ENCODE results near the gene STX16. TPM values are rescaled to one million over a fixed set of nuclear protein-coding genes. Genes with fewer than 3 reads are reported as not detected.

Gene STX16
- total RNA-seq, 1 donor: 52.8 TPM

DNA sequence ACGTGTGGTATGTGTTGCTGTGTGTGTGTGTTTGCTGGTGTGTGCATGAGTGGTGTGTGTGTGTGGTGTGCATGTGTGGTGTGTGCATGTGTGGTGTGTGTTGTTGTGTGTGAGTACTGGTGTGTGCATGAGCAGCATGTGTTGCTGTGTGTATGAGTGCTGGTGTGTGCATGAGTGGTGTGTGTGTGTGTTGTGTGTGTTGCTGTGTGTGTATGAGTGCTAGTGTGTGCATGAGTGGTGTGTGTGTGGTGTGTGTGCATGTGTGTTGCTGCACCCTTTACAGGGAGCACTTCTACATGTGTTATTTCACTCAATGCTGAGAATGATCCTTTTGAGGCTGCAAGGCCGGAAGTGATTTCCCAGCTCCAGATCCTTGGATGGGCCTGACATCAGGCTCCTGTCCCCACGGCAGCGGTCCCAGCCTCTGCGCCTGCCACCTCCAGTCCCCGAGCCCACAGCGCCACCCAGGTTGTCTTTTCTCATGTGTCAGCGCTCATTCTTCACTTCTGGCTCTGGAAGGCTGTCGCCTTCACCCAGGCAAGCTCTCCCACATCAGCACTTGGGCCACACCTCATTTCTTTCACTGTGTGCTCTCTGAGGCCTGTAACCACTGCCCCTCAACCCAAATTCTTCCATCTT is 44.1 kb downstream of the STX16 start:
- DNase-seq (ENCODE audit: low read depth in 2 of 3, low spot score in 2 of 3): no peak

DNA sequence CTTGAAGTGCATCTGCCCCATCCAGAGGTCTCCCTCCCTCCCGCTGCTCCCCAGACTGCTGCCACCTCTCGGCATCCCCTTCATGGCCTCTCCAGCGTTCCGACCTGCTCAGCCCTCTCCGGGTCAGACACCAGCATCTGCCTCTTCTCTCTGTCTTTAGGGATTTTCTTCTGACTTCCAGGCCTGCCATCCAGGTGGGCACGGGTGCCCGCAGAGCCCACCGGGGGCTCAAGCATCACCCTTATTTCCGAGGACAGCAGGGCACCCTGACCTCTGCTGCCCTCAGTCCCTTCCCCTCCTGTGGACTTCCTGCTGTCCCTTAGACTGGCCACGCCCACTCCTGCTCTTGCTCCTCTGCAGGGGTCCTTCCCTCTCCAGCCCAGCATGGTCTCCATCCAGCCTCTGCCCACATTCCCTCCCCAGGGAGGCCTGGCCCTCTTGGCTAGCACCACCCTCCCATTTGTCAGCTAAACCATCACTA is 44.9 kb downstream of the STX16 start:
- no peak for DNase-seq (ENCODE audit: low read depth in 2 of 3, low spot score in 2 of 3)

DNA sequence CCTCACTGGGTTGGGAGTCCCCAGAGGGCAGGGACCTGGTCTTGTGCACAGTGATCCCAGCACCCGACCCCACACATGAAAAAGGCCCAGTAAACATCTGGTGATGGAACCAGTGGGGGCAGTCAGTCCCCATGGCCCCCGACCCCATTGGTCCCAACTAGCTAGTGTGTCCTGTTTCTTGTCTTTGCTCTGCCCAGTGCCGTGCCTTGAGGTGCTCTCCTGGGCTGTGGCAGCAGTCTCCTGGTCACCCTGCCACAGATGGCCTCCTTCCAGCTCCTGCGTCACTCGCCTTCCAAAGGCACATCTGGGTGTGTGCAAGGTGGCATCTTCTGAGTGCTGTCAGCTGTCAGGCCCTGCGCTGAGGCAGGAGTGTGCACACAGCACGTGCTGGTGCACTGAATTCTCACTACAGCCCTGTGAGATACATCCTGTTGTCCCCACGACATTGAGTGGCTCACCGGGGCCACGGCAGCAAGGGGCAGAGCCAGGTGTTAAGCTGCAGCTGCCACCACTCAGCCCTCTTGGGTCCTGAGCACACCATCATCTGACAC is 45.4 kb downstream of the STX16 start:
- DNase-seq (ENCODE audit: low read depth in 2 of 3, low spot score in 2 of 3): no peak

DNA sequence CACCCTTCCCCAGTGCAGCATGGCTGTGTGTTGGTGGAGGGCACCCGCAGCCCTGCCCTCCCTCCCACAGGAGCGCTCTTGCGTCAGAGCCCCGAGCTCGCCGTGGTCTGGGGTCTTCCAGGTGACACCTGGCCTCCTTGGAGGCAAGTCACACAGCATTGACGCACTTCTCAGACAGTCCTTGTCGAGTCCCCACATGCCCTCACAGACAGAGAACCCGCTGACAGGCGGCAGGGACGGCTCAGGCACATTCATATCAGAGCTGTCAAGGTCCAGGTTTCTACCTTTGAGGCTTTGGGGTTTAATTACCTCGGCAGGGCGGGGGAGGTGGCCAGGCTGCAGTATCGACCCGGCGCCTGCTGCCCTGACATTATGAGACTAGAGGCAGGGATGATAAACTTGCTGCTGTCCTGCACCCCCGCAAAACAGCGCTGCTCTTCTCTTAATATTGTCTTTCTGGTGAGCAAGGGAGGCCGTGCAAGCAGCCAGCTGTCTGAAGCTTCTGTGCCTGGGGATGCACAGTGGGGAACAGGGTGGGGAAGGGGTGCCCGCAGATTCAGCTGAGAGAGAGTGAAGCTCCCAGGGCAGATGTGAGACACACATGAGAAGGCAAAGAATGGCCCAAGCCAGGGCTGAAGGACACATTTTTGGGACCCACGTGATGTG is 46.3 kb downstream of the STX16 start:
- DNase-seq (ENCODE audit: low read depth in 2 of 3, low spot score in 2 of 3): no peak

DNA sequence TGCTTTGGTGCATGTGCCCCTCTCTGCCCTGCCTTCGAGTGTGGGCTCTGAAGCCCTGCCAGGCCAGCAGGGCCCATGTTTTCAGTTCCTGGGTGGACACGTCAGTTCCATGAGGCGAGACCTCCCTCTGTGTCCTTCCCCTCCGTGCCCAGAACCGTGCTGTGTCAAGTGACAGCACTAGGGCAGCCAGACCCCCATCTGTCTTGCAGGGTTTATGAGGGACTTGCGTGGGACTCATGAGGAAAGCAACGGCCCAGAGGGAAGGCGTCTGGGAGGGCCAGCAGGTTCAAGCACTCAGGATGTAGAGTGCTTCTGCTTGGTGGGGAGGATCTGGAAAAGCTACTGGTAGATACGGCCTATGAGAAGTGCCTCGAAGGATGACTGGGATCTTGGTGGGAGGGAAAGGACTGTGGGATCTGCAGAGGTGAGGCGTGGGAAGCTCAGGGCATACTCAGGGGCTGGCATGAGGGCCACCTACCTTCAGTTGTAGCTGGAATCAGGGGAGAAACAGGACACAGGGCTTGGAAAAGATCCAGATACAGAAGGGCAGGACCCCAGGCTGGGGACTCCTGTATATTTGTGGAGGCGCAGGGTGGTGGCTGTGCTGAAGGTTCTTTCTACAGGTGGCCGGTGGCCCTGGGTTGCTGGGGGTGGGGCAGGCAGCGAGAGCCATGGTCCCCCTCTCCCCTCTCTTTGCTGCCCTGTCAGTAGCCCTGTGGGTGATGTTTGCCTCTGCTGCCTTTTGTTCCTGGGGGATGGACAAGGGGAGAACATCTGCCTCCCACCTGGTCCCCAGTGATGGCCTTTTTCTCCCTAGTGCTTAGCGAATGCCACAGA is 47.0 kb downstream of the STX16 start:
- DNase-seq (ENCODE audit: low read depth in 2 of 3, low spot score in 2 of 3): no peak

DNA sequence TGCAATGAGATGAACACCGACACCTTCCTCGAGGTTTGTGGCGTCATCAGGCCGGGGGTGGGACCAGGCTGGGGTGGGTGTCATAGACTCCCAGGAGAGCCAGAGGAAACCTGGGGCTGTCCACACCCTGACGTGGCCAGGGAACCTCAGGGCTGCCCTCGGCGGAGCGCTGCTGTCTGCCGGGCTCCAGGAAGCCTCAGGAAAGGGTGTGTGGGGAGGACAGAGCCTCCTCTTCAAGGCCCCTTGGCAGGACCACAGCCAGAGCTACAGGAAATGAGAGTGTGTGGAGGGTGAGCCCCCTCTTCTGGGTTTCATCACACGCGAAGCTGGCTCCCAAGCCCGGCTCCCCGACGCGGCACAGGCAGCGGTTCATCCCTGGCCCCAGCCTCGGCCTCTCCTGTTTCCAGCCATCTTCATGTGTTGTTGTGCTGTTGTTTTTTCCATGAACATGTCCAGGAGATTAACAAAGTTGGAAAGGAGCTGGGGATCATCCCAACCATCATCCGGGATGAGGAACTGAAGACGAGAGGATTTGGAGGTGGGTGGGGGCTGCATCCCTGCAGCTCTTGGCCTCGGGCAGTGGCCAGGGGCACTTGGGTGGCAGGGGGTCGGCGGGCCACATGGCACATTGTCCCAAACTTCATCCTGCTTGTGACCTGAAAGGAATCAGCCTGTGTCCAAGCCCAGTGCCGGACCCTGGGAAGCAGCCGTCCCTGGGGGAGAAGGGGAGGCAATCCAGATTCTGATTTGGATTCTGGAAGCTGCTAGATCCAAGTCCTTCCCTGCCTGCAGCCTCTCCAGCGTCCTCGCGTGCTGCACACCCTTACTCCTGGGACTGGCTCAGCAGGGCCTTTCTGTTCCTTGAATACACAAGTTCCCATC is 47.9 kb downstream of the STX16 start:
- DNase-seq (ENCODE audit: low read depth in 2 of 3, low spot score in 2 of 3): no peak

DNA sequence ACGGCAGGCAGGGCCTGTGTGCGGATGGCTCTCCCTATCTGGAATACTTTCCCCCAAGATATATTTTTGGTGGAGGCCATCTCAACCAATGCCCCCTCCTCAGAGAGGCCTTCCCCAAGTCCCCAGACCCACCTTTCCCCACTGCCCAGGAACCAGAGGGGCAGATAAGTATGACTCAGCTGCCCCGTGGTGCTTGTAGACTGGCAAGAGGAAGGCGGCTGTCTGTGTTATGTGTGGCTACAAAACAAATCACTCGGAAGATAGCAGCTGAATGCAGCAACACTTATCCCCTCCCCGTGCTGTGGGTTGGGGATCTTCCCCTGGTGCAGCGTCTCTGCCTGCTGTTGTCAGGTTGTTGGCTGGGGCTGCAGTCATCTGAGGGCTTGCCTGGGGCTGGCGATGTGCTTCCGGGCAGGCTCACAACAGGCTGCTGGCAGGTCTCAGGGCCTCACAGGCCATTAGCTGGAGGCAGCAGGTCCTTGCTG is 48.6 kb downstream of the STX16 start:
- no peak for DNase-seq (ENCODE audit: low read depth in 2 of 3, low spot score in 2 of 3)

DNA sequence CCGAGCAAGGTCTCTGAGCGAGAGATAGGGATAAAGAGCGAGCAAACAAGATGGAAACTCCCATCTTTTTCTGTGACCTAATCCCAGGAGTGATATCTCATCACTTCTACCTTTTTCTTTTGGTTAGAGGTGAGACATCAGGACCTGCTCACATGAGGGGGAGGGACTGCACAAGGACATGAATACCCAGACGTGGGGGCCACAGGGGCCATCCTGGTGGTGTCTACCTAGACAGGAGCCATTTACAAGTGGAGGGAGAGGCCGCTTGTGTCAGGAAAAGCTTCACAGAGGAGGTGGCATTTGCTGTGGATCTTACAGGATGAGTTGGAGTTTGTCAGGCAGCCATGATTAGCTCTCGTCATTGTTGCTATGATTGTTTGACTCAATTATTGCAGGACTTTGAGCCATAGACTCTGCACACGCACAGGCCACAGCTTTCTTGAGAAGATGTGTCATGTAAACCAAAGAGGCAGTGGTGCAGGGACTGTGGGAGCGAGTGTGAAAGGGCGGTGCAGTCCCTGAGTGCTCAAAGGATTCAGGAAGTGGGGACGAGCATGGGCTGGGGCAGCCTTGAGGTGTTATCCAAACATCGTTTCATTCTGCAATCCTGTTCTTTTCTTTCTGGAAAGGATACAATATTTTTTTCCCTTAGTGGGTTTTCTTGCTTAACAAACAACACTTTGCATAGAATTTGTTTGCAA is 49.2 kb downstream of the STX16 start:
- DNase-seq (ENCODE audit: low read depth in 2 of 3, low spot score in 2 of 3): no peak

DNA sequence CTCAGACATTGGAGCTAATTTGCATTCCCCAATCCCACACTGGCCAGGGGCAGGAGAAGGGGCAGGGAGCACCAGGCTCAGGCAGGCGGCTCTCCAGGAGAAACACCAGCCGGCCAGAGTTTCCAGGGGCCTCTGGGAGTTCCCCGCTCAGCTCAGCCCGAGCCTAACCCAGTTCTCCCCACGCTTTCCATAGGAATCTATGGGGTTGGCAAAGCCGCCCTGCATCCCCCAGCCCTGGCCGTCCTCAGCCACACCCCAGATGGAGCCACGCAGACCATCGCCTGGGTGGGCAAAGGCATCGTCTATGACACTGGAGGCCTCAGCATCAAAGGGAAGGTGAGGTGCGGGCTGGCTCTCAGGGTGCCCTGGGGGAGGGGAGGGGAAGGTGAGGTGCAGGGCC is 49.7 kb downstream of the STX16 start:
- no peak for DNase-seq (ENCODE audit: low read depth in 2 of 3, low spot score in 2 of 3)

DNA sequence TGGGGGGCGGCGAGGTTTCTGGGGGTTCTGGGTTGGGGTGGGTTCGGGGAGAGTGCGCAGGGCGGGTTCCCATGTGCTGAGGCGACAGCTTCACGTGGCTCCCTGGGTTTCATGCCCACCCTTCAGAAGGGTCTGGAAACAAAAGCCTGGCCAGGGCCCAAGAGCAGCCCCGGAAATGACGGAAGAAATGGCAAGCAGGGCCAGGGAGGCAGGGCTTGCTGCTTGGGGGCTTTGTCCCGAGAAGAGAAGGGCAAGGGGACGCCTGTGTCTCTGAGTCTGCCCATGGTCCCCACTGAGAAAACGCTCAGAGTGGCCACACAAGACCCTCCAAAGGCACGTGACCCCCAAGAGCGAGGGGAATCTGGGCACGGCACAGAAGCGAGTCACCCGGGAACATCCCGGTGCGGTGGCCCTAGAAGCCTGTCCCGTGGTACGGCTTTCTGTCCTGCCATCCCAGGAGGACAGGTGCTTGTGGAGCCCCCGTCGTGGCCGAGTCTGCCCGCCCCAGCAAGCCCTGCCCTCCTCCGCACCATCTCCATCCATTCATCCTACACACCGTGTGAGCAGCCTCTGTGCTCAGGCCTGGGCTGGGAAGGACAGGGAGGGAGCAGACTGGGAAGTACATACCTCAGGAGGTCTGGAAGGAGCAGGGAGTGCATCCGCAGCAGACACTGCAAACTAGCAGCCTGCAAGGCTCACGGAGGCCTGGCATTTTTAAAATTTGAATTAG is 50.5 kb downstream of the STX16 start:
- DNase-seq (ENCODE audit: low read depth in 2 of 3, low spot score in 2 of 3): no peak

DNA sequence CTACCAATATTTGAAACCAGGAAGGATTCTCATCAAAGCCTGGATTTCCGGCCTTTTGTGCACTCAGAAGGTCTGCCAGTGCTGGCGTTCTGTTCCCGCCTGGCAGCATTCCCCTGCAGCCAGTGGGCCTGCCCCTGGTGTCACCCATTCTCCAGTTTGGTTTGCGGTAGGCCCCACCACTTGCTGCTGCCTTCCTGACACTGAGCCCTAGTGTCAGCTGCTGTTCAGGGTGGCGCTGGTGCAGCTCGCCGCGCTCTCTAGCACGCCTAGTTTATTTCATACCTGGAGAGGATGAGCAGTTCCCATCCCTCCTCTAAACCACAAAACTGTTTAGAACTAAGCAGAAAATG is 51.1 kb downstream of the STX16 start:
- no peak for DNase-seq (ENCODE audit: low read depth in 2 of 3, low spot score in 2 of 3)

DNA sequence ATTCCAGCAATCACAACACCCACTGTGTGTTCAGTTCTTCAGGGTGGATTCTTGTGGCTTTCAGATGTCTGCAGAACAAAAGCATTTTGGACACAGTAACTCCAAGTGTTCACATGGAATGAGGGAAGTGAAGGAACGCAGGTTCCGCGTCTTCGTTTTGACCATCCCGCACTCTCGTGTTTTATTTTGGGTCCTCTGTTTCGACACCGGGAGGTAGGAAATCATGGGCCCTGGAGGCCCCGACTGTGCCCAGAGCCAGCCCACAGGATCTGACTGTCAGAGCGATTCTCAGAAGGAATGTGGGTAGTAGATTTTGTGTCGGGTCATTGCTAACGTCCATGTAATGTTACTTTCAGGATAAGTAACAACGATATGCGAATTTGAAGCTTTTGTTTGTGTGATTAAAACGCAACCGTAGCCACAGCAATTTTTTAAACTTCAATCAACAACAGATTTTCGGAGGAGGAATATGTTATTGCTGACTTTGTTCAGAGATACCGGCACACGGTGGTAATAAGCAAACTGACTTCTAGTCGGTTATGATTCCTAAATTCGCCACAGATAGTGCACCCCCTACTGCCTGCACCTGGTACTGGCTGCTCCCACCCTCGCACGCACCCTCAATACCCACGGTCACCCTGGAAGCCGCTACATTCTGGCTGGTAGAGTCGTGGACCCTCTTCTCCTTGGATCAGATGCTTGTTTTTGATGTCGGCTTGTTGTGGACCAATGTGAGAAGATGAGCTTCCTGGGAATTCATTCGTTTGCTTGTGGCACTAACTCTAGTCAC is 52.0 kb downstream of the STX16 start:
- no peak for DNase-seq (ENCODE audit: low read depth in 2 of 3, low spot score in 2 of 3)

DNA sequence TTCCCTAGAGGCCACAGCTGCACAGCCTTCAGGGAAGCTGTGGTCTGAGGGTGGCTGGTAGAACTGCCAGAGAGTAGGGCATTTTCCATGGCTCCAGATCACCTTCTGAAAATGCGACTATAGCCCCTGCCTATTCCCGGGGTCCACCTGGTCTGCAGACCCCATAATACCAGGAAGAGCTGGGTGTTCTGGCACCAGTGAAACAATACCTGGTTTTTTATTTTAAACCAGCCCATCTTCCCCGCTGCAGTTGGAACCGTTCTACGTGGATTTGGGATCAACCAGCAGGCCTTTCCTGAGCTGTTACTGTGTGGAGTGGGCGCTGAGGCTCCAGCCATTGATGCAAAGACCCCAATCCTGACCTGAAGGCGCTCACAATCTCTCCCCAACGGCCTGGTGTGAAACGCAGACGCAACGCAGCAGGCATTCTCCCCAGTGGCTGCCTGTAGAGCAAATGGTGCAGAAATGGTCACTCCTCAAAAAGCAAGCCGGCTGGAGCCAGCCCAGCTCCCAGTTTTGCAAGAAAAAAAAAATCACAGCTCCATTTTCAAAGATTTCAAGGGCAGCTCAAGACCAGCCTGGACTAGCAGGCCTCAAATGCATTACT is 52.8 kb downstream of the STX16 start:
- no peak for DNase-seq (ENCODE audit: low read depth in 2 of 3, low spot score in 2 of 3)

DNA sequence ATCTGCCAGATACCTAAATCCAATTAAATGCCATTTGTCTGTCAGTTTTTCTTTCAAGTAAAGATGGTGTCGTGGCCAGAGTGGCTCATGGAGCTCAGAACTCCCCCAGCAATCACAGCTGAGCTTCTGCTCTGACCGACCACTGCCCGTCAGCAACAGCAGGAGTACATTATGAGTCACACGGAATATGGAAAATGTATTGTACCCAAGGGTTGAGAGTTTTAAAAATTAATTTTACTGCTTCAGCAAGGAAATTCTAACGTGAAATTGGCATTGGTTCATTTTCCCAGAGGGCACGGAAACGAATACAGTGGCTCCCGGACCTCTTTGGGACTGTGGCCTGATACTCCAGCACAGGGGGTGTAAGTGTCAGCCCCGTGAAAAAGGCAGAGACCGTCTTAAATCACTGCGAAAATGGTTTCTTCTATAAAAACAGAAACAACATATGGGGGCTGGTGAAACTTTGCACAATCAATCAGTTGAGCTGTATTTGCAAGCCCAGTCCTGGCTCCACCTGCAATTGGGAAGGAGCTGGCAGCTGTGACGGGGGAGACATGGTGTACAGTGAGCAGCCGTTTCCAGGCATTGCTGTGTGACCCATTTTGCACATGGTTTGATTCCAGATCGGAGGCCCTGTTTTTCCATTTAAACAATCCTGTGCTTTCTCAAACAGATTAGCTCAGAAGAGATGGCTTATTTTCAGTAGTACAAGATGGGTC is 54.3 kb downstream of the STX16 start:
- no peak for DNase-seq (ENCODE audit: low read depth in 2 of 3, low spot score in 2 of 3)

DNA sequence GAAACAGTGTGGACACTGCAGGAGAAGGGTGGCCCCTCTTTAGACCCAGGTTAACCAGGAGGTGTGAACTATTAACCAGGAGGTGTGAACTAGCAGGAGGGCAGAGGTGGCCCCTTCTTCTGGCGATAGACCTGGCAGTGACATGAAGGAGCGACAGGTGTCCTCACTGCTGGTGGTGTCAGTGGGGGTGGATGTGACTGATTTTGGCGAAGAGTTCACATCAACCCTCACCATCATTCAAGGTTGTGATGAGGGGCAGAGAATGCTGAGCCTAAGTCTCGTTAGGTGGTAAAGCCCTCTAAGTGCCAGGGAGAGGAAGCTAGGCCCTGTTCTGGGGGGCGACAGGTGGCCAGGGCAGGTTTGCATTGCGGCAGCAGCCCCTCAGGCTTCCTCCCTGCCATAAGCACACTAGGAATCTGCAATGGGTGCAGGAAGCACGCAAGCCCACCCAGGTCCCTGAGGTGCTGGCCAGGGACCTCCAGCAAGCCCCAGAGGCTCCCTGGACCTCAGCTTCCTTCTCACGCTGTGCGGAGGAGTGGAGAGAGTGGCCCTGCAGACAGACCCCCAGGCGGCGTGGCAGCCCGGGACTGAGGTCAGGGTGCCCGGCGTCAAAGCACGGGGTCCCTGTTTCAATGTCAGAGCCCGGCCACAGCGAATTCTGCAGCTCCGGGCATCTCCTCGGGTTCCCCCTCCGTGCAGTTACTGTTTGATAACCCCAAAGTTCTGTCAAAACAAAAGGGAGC is 55.2 kb downstream of the STX16 start:
- no peak for DNase-seq (ENCODE audit: low read depth in 2 of 3, low spot score in 2 of 3)

DNA sequence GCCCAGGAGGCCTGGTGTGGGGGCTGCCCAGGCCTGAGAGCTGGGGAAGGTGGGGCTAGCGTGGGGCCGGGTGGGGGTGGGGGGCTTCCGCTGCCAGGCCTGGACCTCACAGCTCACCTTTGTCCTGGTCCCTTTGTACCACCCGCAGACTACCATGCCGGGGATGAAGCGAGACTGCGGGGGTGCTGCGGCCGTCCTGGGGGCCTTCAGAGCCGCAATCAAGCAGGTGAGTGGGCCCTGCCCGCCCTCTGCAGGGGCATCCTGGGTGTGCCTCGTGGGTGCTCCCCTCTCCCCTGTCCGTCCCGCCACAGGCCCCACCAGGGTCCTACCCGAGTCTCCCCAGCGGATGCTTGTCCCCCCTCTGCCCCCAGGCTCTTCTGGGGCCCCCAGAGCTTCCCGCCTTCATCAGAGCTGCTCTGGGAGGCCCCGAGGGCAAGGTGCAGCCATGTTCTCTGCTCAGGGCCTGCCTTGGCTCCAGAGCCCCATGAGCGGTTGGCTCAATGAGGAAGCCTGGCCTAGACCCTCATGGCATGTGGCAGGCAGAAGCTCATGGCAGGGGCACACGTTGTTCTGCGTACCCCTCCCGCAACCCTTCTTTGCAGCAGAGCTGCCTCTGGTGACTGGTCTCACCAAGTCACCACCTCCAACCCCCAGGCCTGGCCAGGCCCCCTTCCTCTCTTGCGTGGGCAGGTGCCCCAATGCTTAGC is 56.0 kb downstream of the STX16 start:
- no peak for DNase-seq (ENCODE audit: low read depth in 2 of 3, low spot score in 2 of 3)

Measured in hematopoietic multipotent progenitor cell (in vitro differentiated cells).